Measurements from ENCODE around the gene TNNT1.

The TNNT1 gene

GRCh38 chr19:55089342-55089944 lies 59.6 kb downstream of the TNNT1 start:
- 86 to 89% methylated on average over 3 of the region's 3 CpGs for WGBS, 2 experiments
- peaks cover 21% of the 10 kb centered on the region for H3K27me3 ChIP-seq (ENCODE audit: control insufficient read depth, insufficient read depth, low read length, poor library complexity, severe bottlenecking)
- peaks cover 10% of the 10 kb centered on the region for H3K36me3 ChIP-seq (ENCODE audit: control insufficient read depth, insufficient read depth, low read length)
- no peak overlapping the region for H3K4me3 ChIP-seq (ENCODE audit: insufficient read depth, low read depth, low read length)
- no peak overlapping the region for H3K27ac ChIP-seq (ENCODE audit: insufficient read depth, low read depth, low read length, poor library complexity, severe bottlenecking)
- no peaks in the 10 kb centered on the region for H3K9me3 ChIP-seq (ENCODE audit: control insufficient read depth, low read length)
- peaks cover 19% of the 10 kb centered on the region for H3K4me1 ChIP-seq (ENCODE audit: control insufficient read depth, insufficient read depth, low read length)

- no peaks in the 10 kb centered on the region for H3K9me3 ChIP-seq (ENCODE audit: control insufficient read depth, low read length)
- 52 to 59% methylated on average over 11 to 17 of the region's 18 CpGs for WGBS, 2 experiments
- H3K4me3 ChIP-seq (ENCODE audit: insufficient read depth, low read depth, low read length): no peak overlapping the region
- H3K4me1 ChIP-seq (ENCODE audit: control insufficient read depth, insufficient read depth, low read length): peaks cover 25% of the 10 kb centered on the region
- H3K27ac ChIP-seq (ENCODE audit: insufficient read depth, low read depth, low read length, poor library complexity, severe bottlenecking): peak overlapping the region; percentile 54
- H3K27me3 ChIP-seq (ENCODE audit: control insufficient read depth, insufficient read depth, low read length, poor library complexity, severe bottlenecking): peaks cover 28% of the 10 kb centered on the region
- peaks cover 10% of the 10 kb centered on the region for H3K36me3 ChIP-seq (ENCODE audit: control insufficient read depth, insufficient read depth, low read length)
Measured at GRCh38 chr19:55088543-55089341, 60.3 kb downstream of the TNNT1 start.

- H3K27me3 ChIP-seq (ENCODE audit: control insufficient read depth, insufficient read depth, low read length, poor library complexity, severe bottlenecking): peaks cover 35% of the 10 kb centered on the region
- 74 to 79% methylated on average over 12 of the region's 12 CpGs for WGBS, 2 experiments
- H3K4me3 ChIP-seq (ENCODE audit: insufficient read depth, low read depth, low read length): peak overlapping the region; percentile 74
- no peaks in the 10 kb centered on the region for H3K9me3 ChIP-seq (ENCODE audit: control insufficient read depth, low read length)
- H3K27ac ChIP-seq (ENCODE audit: insufficient read depth, low read depth, low read length, poor library complexity, severe bottlenecking): peak overlapping the region; percentile 54
- H3K4me1 ChIP-seq (ENCODE audit: control insufficient read depth, insufficient read depth, low read length): peaks cover 26% of the 10 kb centered on the region
- H3K36me3 ChIP-seq (ENCODE audit: control insufficient read depth, insufficient read depth, low read length): peaks cover 10% of the 10 kb centered on the region
Measured at GRCh38 chr19:55088021-55088451, 61.0 kb downstream of the TNNT1 start.

GRCh38 chr19:55087542-55087901 lies 61.5 kb downstream of the TNNT1 start:
- Histone ChIP-seq H3K27ac (ENCODE audit: insufficient read depth, low read depth, low read length, poor library complexity, severe bottlenecking) (no peak overlapping the region), H3K4me3 (ENCODE audit: insufficient read depth, low read depth, low read length) (peak overlapping the region; percentile 74), H3K36me3 (ENCODE audit: control insufficient read depth, insufficient read depth, low read length) (peaks cover 7% of the 10 kb centered on the region), H3K4me1 (ENCODE audit: control insufficient read depth, insufficient read depth, low read length) (peaks cover 26% of the 10 kb centered on the region), H3K27me3 (ENCODE audit: control insufficient read depth, insufficient read depth, low read length, poor library complexity, severe bottlenecking) (peaks cover 41% of the 10 kb centered on the region), H3K9me3 (ENCODE audit: control insufficient read depth, low read length) (no peaks in the 10 kb centered on the region)
- 24 to 30% methylated on average over 17 of the region's 17 CpGs for WGBS, 2 experiments

- Histone ChIP-seq H3K4me1 (ENCODE audit: control insufficient read depth, insufficient read depth, low read length) (peaks cover 20% of the 10 kb centered on the region), H3K4me3 (ENCODE audit: insufficient read depth, low read depth, low read length) (peak overlapping the region; percentile 74), H3K9me3 (ENCODE audit: control insufficient read depth, low read length) (no peaks in the 10 kb centered on the region), H3K36me3 (ENCODE audit: control insufficient read depth, insufficient read depth, low read length) (peaks cover 5% of the 10 kb centered on the region), H3K27ac (ENCODE audit: insufficient read depth, low read depth, low read length, poor library complexity, severe bottlenecking) (no peak overlapping the region), H3K27me3 (ENCODE audit: control insufficient read depth, insufficient read depth, low read length, poor library complexity, severe bottlenecking) (peaks cover 46% of the 10 kb centered on the region)
- WGBS, 2 experiments: 1% methylated on average over 74 of the region's 74 CpGs
Measured at GRCh38 chr19:55086730-55087541, 62.1 kb downstream of the TNNT1 start.

GRCh38 chr19:55085923-55086715 lies 62.9 kb downstream of the TNNT1 start:
- H3K27ac ChIP-seq (ENCODE audit: insufficient read depth, low read depth, low read length, poor library complexity, severe bottlenecking): no peak overlapping the region

GRCh38 chr19:55084416-55084815 lies 64.6 kb downstream of the TNNT1 start:
- peaks cover 72% of the 10 kb centered on the region for H3K27me3 ChIP-seq (ENCODE audit: control insufficient read depth, insufficient read depth, low read length, poor library complexity, severe bottlenecking)
- WGBS, 2 experiments: 75 to 82% methylated on average over 10 of the region's 10 CpGs

More at GRCh38 chr19:55085923-55086715, 62.9 kb downstream of the TNNT1 start:
- Histone ChIP-seq H3K4me1 (ENCODE audit: control insufficient read depth, insufficient read depth, low read length) (peaks cover 21% of the 10 kb centered on the region), H3K4me3 (ENCODE audit: insufficient read depth, low read depth, low read length) (peak overlapping the region; percentile 74), H3K27me3 (ENCODE audit: control insufficient read depth, insufficient read depth, low read length, poor library complexity, severe bottlenecking) (peaks cover 55% of the 10 kb centered on the region), H3K9me3 (ENCODE audit: control insufficient read depth, low read length) (no peaks in the 10 kb centered on the region), H3K36me3 (ENCODE audit: control insufficient read depth, insufficient read depth, low read length) (peaks cover 5% of the 10 kb centered on the region)
- WGBS, 2 experiments: 23 to 25% methylated on average over 35 of the region's 35 CpGs

GRCh38 chr19:55083004-55083850 lies 65.8 kb downstream of the TNNT1 start:
- Histone ChIP-seq H3K9me3 (ENCODE audit: control insufficient read depth, low read length) (no peaks in the 10 kb centered on the region), H3K4me1 (ENCODE audit: control insufficient read depth, insufficient read depth, low read length) (peaks cover 22% of the 10 kb centered on the region), H3K36me3 (ENCODE audit: control insufficient read depth, insufficient read depth, low read length) (no peaks in the 10 kb centered on the region), H3K4me3 (ENCODE audit: insufficient read depth, low read depth, low read length) (no peak overlapping the region), H3K27ac (ENCODE audit: insufficient read depth, low read depth, low read length, poor library complexity, severe bottlenecking) (no peak overlapping the region), H3K27me3 (ENCODE audit: control insufficient read depth, insufficient read depth, low read length, poor library complexity, severe bottlenecking) (peaks cover 79% of the 10 kb centered on the region)
- 58 to 60% methylated on average over 42 of the region's 42 CpGs for WGBS, 2 experiments

More at GRCh38 chr19:55084416-55084815, 64.6 kb downstream of the TNNT1 start:
- no peaks in the 10 kb centered on the region for H3K9me3 ChIP-seq (ENCODE audit: control insufficient read depth, low read length)
- no peaks in the 10 kb centered on the region for H3K36me3 ChIP-seq (ENCODE audit: control insufficient read depth, insufficient read depth, low read length)
- H3K27ac ChIP-seq (ENCODE audit: insufficient read depth, low read depth, low read length, poor library complexity, severe bottlenecking): no peak overlapping the region
- H3K4me1 ChIP-seq (ENCODE audit: control insufficient read depth, insufficient read depth, low read length): peaks cover 25% of the 10 kb centered on the region
- no peak overlapping the region for H3K4me3 ChIP-seq (ENCODE audit: insufficient read depth, low read depth, low read length)

All from ectodermal cell (in vitro differentiated cells).